A549 (cell line): ENCODE data around the gene KPNA2. TPM values are rescaled to one million over a fixed set of nuclear protein-coding genes. Genes with fewer than 3 reads are reported as not detected.

ENCODE experiments used
- ATAC-seq, 2 experiments: fragments of 200-7000 bp in 1 of 2; fragments of >200 bp in 1 of 2; cut with Nextera tagmentation in 1 of 2; cut with Tn5 transposase in 1 of 2; 3 replicates each; pipeline versions ENCODE4 v1.8.0 to v1.9.1; 2018 to 2020; ENCODE audit warnings: mild to moderate bottlenecking in 1 of 2, moderate library complexity in 1 of 2
- CTCF ChIA-PET: fragments of 300-600 bp; sonication (Branson Sonifier 250); formaldehyde crosslinking; extraction: SDS; loops from one replicate; lab custom pipeline; 2021; ENCODE audit warnings: antibody characterized with exemption, inconsistent platforms; lab: Yijun Ruan, JAX
- POLR2A ChIA-PET: fragments of 350-600 bp; formaldehyde crosslinking; extraction: SDS; loops from one replicate; lab custom pipeline; 2021; ENCODE audit warnings: antibody characterized with exemption, inconsistent platforms; lab: Yijun Ruan, JAX
- DNase-seq, 2 experiments: peaks; one replicate each; pipeline versions ENCODE4 v3.0.0 to v3.0.0-alpha.2; 2011 to 2016; ENCODE audit warnings: low read depth in 1 of 2, low spot score in 1 of 2
- FAIRE-seq: peaks from 2 replicates; lab custom pipeline; 2011; peaks lifted over from hg19 to GRCh38; lab: Jason Lieb, UNC
- H3K27ac ChIP-seq, 2 experiments: fragments of >200 bp; sonication (Bioruptor Twin); formaldehyde crosslinking; 3 replicates each; pipeline ENCODE4 v1.5.1; 2016 to 2017
- H3K4me1 ChIP-seq: fragments of >200 bp; sonication (Bioruptor Twin); formaldehyde crosslinking; 3 replicates; pipeline ENCODE4 v1.6.1; 2016
- H3K4me2 ChIP-seq: fragments of >200 bp; sonication (Bioruptor Twin); formaldehyde crosslinking; 3 replicates; pipeline ENCODE4 v1.6.1; 2016
- H3K4me3 ChIP-seq: fragments of >200 bp; sonication (Bioruptor Twin); formaldehyde crosslinking; 3 replicates; pipeline ENCODE4 v1.5.1; 2016
- H3K9me3 ChIP-seq: fragments of >200 bp; sonication (Bioruptor Twin); formaldehyde crosslinking; 3 replicates; pipeline ENCODE4 v1.6.1; 2016
- CBX2 ChIP-seq: fragments of 200-600 bp; sonication (generic); IDR thresholded peaks from 2 replicates; pipeline ENCODE4 v1.6.1; 2016; ENCODE audit warnings: low read depth, mild to moderate bottlenecking, borderline replicate concordance
- CBX8 ChIP-seq: fragments of 200-600 bp; sonication (generic); IDR thresholded peaks from 2 replicates; pipeline ENCODE4 v1.6.1; 2016
- CHD2 ChIP-seq: fragments of 150-350 bp; IDR thresholded peaks from 2 replicates; pipeline ENCODE4 v1.6.1; 2014; ENCODE audit warnings: low read length; ENCODE audit not compliant: partially characterized antibody
- FOSL2 ChIP-seq, 2 experiments: fragments of 450-650 bp in 1 of 2; fragments of >200 bp in 1 of 2; sonication (Bioruptor Twin) in 1 of 2; formaldehyde crosslinking; IDR thresholded peaks; 2 replicates each; pipeline versions ENCODE4 v1.5.0 to v1.6.1; 2016 to 2020; ENCODE audit warnings: mild to moderate bottlenecking in 1 of 2, moderate library complexity in 1 of 2
- FOXS1 ChIP-seq: fragments of 250-450 bp; sonication (Bioruptor Pico); IDR thresholded peaks from 2 replicates; pipeline ENCODE4 v1.5.0; 2020; ENCODE audit warnings: mild to moderate bottlenecking, moderate library complexity
- GATA3 ChIP-seq: IDR thresholded peaks from 2 replicates; pipeline ENCODE4 v1.6.1; 2012; ENCODE audit warnings: borderline replicate concordance
- HOXB13 ChIP-seq: fragments of 250-450 bp; sonication (Bioruptor Pico); IDR thresholded peaks from 2 replicates; pipeline ENCODE4 v1.5.0; 2020; ENCODE audit warnings: low read depth, mild to moderate bottlenecking, moderate library complexity
- JUN ChIP-seq, 2 experiments: fragments of >200 bp; sonication (Bioruptor Twin); formaldehyde crosslinking; IDR thresholded peaks; 2 replicates in 1 of 2; 3 replicates in 1 of 2; pipeline ENCODE4 v1.6.1; 2016 to 2017
- KDM5A ChIP-seq: fragments of 200-600 bp; sonication (generic); IDR thresholded peaks from 2 replicates; pipeline ENCODE4 v1.6.1; 2016; ENCODE audit warnings: antibody characterized with exemption, mild to moderate bottlenecking
- NFE2L2 ChIP-seq: fragments of 150-350 bp; conservative IDR thresholded peaks from 2 replicates; pipeline ENCODE4 v1.6.1; 2014; ENCODE audit warnings: low read length
- NPAS2 ChIP-seq: fragments of 250-450 bp; sonication (Bioruptor Pico); IDR thresholded peaks from 2 replicates; pipeline ENCODE4 v1.8.0; 2022; ENCODE audit warnings: mild to moderate bottlenecking, moderate library complexity, borderline replicate concordance
- NR3C1 ChIP-seq: fragments of >200 bp; sonication (Bioruptor Twin); formaldehyde crosslinking; IDR thresholded peaks from 3 replicates; pipeline ENCODE4 v1.6.1; 2017
- POLR2A ChIP-seq: IDR thresholded peaks from 2 replicates; pipeline ENCODE4 v1.6.1; 2012; ENCODE audit warnings: mild to moderate bottlenecking, low read length
- RFX5 ChIP-seq: fragments of 450-650 bp; IDR thresholded peaks from 2 replicates; pipeline ENCODE4 v1.7.1; 2014; ENCODE audit warnings: antibody characterized with exemption, mild to moderate bottlenecking, moderate library complexity
- TP53 ChIP-seq: fragments of 250-450 bp; sonication (Bioruptor Pico); IDR thresholded peaks from 2 replicates; pipeline ENCODE4 v1.5.0; 2021; ENCODE audit warnings: mild to moderate bottlenecking, moderate library complexity
- ZSCAN20 ChIP-seq: fragments of 250-450 bp; sonication (Bioruptor Pico); IDR thresholded peaks from 2 replicates; pipeline ENCODE4 v1.8.0; 2022; ENCODE audit warnings: mild to moderate bottlenecking, moderate library complexity
- WGBS: methylation state at CpG from one replicate; pipeline ENCODE4 v1.1.6; 2017; ENCODE audit errors: missing lambda C conversion rate; 5-methylcytosine and 5-hydroxymethylcytosine counted together
- polyA plus RNA-seq, 4 experiments: library from polyadenylated mRNA; depleted of rRNA in 3 of 4; stranded (reverse); fragments of >200 nt; fragmentation: RNase III in 1 of 4; extraction: RNeasy Plus Mini Kit Qiagen cat#74134 plus additional on column Dnase treatment in 1 of 4; gene quantifications; 2 replicates in 3 of 4; 3 replicates in 1 of 4; pipeline ENCODE4 v1.2.3, GENCODE V29; 2011 to 2017
- TF ChIP-seq, protein P1 (sequence below): fragments of >200 bp; sonication (Bioruptor Twin); formaldehyde crosslinking; IDR thresholded peaks from 3 replicates; pipeline ENCODE4 v1.5.1; 2016
- TF ChIP-seq, protein P2 (sequence below): IDR thresholded peaks from 2 replicates; pipeline ENCODE4 v1.6.1; 2012

KPNA2 gene
- polyA plus RNA-seq, 2 of the 4 experiments (the other 2 are of a cell fraction): 382 to 700 TPM

DNA sequence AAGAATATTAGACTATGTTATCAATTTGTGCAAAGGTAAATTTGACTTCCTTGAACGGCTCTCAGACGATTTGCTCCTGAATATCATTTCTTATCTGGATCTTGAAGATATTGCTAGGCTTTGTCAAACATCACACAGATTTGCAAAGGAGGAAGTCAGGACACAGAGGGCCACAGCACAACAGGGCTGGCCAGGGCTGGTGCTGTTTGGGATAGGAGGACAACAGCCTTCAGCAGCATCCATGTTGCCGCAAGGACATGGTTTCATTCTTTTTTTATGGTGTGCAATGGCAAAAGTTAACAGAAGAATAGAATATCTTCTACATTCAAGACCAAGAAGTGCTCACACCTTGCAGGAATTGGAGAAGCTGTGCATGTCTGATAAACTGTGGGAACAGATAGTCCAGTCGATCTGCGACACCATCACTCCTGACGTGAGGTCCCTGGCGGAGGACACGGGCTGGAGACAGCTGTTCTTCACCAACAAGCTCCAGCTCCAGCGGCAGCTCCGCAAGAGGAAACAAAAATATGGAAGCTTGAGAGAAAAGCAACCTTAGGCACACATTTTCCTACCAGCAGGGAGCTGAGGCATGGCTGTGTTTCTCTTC is 59.8 kb downstream of the KPNA2 start (continued):
- no peak for TF ChIP-seq FOXS1

DNA sequence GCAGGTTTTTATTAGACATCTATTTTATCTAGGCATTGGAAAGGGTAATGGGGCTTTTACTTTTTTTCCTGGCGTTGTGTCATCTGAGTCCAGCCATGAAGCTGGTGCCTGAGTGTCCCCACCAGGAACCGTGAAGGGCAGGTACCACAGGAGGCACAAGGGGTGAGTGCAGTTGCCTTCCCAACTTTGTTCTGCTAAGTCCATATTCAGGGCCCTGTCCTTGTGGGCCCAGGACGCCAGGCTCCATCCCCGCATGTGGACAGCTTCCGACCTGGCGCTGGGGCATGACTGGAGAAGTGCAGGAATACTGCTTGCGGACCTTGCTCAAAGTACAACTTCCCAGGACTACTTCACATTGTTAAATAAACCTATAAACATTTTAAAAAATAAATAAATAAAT is 60.6 kb downstream of the KPNA2 start:
- POLR2A ChIA-PET: no interaction called here
- ATAC-seq: no peak
- no peak for DNase-seq
- Histone ChIP-seq H3K27ac (no peak overlapping the region), H3K4me2 (no peak overlapping the region), H3K4me3 (no peak overlapping the region), H3K9me3 (no peaks in the 10 kb centered on the region), H3K4me1 (0 out of 3 replicates have a peak, but pooled peaks cover 4% of the 10 kb centered on the region)
- CTCF ChIA-PET: no interaction called here
- no peak for TF ChIP-seq CBX2
- TF ChIP-seq ZSCAN20 (CRISPR knock-in tag): no peak
- no peak for TF ChIP-seq CBX8
- TF ChIP-seq, protein P1, sequence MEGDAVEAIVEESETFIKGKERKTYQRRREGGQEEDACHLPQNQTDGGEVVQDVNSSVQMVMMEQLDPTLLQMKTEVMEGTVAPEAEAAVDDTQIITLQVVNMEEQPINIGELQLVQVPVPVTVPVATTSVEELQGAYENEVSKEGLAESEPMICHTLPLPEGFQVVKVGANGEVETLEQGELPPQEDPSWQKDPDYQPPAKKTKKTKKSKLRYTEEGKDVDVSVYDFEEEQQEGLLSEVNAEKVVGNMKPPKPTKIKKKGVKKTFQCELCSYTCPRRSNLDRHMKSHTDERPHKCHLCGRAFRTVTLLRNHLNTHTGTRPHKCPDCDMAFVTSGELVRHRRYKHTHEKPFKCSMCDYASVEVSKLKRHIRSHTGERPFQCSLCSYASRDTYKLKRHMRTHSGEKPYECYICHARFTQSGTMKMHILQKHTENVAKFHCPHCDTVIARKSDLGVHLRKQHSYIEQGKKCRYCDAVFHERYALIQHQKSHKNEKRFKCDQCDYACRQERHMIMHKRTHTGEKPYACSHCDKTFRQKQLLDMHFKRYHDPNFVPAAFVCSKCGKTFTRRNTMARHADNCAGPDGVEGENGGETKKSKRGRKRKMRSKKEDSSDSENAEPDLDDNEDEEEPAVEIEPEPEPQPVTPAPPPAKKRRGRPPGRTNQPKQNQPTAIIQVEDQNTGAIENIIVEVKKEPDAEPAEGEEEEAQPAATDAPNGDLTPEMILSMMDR: no peak
- no peak for TF ChIP-seq NR3C1
- TF ChIP-seq POLR2A: no peak
- TF ChIP-seq TP53 (CRISPR knock-in tag): no peak
- TF ChIP-seq RFX5: no peak
- no peak for TF ChIP-seq NPAS2 (CRISPR knock-in tag)
- TF ChIP-seq HOXB13 (CRISPR knock-in tag): no peak
- TF ChIP-seq GATA3: no peak
- no peak for TF ChIP-seq CHD2
- TF ChIP-seq FOXS1: no peak
- TF ChIP-seq FOSL2 (IDR thresholded peaks at IDR 0.05): no peak
- TF ChIP-seq FOSL2 (CRISPR knock-in tag; IDR thresholded peaks at IDR 0.05): no peak
- no peak for TF ChIP-seq KDM5A
- no peak for TF ChIP-seq NFE2L2
- TF ChIP-seq JUN (IDR thresholded peaks at IDR 0.05): no peak
- TF ChIP-seq, protein P2, sequence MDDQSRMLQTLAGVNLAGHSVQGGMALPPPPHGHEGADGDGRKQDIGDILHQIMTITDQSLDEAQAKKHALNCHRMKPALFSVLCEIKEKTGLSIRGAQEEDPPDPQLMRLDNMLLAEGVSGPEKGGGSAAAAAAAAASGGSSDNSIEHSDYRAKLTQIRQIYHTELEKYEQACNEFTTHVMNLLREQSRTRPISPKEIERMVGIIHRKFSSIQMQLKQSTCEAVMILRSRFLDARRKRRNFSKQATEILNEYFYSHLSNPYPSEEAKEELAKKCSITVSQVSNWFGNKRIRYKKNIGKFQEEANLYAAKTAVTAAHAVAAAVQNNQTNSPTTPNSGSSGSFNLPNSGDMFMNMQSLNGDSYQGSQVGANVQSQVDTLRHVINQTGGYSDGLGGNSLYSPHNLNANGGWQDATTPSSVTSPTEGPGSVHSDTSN: no peak
- WGBS: 87% methylated on average over 7 of the region's 7 CpGs
- FAIRE-seq: no peak

Other genes starting within 250 kb of the KPNA2 start
- gene BPTF, start 210.2 kb upstream of the KPNA2 start, polyA plus RNA-seq (2011; rRNA removed): 60.7 and 74.9 TPM in 2 replicates
- 26.3 to 30.0 TPM (median 29.8 TPM) in 3 replicates for gene BPTF, start 210.2 kb upstream of the KPNA2 start, polyA plus RNA-seq (2017; fragmentation: RNase III; extraction: RNeasy Plus Mini Kit Qiagen cat#74134 plus additional on column Dnase treatment)
- gene C17orf58, start 39.3 kb upstream of the KPNA2 start, polyA plus RNA-seq (2011; rRNA removed): 18.4 and 20.0 TPM in 2 replicates
- 9.6 to 11.2 TPM (median 9.9 TPM) in 3 replicates for gene C17orf58, start 39.3 kb upstream of the KPNA2 start, polyA plus RNA-seq (2017; fragmentation: RNase III; extraction: RNeasy Plus Mini Kit Qiagen cat#74134 plus additional on column Dnase treatment)
- 186 and 201 TPM in 2 replicates for gene AMZ2, start 212.3 kb downstream of the KPNA2 start, polyA plus RNA-seq (2011; rRNA removed)
- 105 to 111 TPM (median 109 TPM) in 3 replicates for gene AMZ2, start 212.3 kb downstream of the KPNA2 start, polyA plus RNA-seq (2017; fragmentation: RNase III; extraction: RNeasy Plus Mini Kit Qiagen cat#74134 plus additional on column Dnase treatment)